Common myeloid progenitor, CD34-positive (primary cell): ENCODE measurements around the gene UNKL.

ENCODE experiments used
- CTCF ChIA-PET: fragments of 350-600 bp; sonication (Branson Sonifier 250); formaldehyde crosslinking; loops from one replicate; lab custom pipeline; 2021; ENCODE audit warnings: antibody characterized with exemption; lab: Charles Lee
- POLR2A ChIA-PET: fragments of 350-600 bp; sonication (Branson Sonifier 250); formaldehyde crosslinking; loops from one replicate; lab custom pipeline; 2021; ENCODE audit warnings: antibody characterized with exemption; lab: Charles Lee
- DNase-seq, 3 donors: peaks; one replicate each; pipeline versions ENCODE4 v3.0.0 to v3.0.0-alpha.2; 2013
- H3K27ac ChIP-seq, 2 experiments: 1 replicate in 1 of 2; 2 replicates in 1 of 2; pipeline ENCODE4 v1.7.0; 2013; ENCODE audit warnings: inconsistent platforms in 2 of 2, low read length in 2 of 2, mild to moderate bottlenecking in 2 of 2, low read depth in 1 of 2, moderate library complexity in 1 of 2; ENCODE audit not compliant: severe bottlenecking in 2 of 2, insufficient read depth in 1 of 2, poor library complexity in 1 of 2
- H3K27me3 ChIP-seq, 5 experiments: replicated peaks in 2 of 5; 1 replicate in 3 of 5; 2 replicates in 2 of 5; pipeline versions ENCODE4 v1.6.1 to v1.7.0; 2013; ENCODE audit warnings: low read length in 4 of 5, mild to moderate bottlenecking in 2 of 5, moderate library complexity in 2 of 5, inconsistent platforms in 1 of 5; ENCODE audit not compliant: insufficient read depth in 5 of 5, control insufficient read depth in 4 of 5
- H3K36me3 ChIP-seq, 4 experiments: 1 replicate in 2 of 4; 2 replicates in 2 of 4; pipeline versions ENCODE4 v1.6.1 to v1.7.0; 2013; ENCODE audit warnings: low read length in 3 of 4, control low read depth in 1 of 4, mild to moderate bottlenecking in 1 of 4; ENCODE audit not compliant: control insufficient read depth in 4 of 4, insufficient read depth in 4 of 4
- H3K4me1 ChIP-seq, 4 experiments: 1 replicate in 3 of 4; 2 replicates in 1 of 4; pipeline versions ENCODE4 v1.6.1 to v1.7.1; 2013; ENCODE audit warnings: low read length in 3 of 4, mild to moderate bottlenecking in 3 of 4, control low read depth in 1 of 4, inconsistent platforms in 1 of 4, moderate library complexity in 1 of 4; ENCODE audit not compliant: control insufficient read depth in 4 of 4, insufficient read depth in 4 of 4; ENCODE audit errors: control extremely low read depth in 1 of 4
- H3K4me3 ChIP-seq, 7 experiments: 1 replicate in 4 of 7; 2 replicates in 3 of 7; pipeline versions ENCODE4 v1.5.1 to v1.7.0; 2013; ENCODE audit warnings: mild to moderate bottlenecking in 7 of 7, low read length in 6 of 7, moderate library complexity in 6 of 7, inconsistent platforms in 2 of 7, low read depth in 2 of 7, control low read depth in 1 of 7; ENCODE audit not compliant: insufficient read depth in 4 of 7, control insufficient read depth in 1 of 7; ENCODE audit errors: extremely low read depth in 1 of 7
- H3K9me3 ChIP-seq, 5 experiments: 1 replicate in 4 of 5; 2 replicates in 1 of 5; pipeline versions ENCODE4 v1.6.1 to v1.7.1; 2013; ENCODE audit warnings: low read length in 4 of 5, mild to moderate bottlenecking in 2 of 5, inconsistent platforms in 1 of 5, low read depth in 1 of 5, moderate library complexity in 1 of 5; ENCODE audit not compliant: control insufficient read depth in 4 of 5, insufficient read depth in 2 of 5; ENCODE audit errors: control extremely low read depth in 1 of 5
- WGBS: methylation state at CpG from one replicate; pipeline ENCODE4 v1.1.5; 2013; ENCODE audit not compliant: insufficient coverage; 5-methylcytosine and 5-hydroxymethylcytosine counted together

The UNKL gene

GRCh38 chr16:1435921-1436697 lies 21.6 kb upstream of the UNKL start:
- peaks cover 0 to under 1% (median 0%) of the 10 kb centered on the region in 4 experiments for H3K36me3 ChIP-seq
- no peak for DNase-seq
- H3K4me3 ChIP-seq: no peak overlapping the region
- no peaks in the 10 kb centered on the region for H3K27me3 ChIP-seq
- WGBS: 98% methylated on average over 20 of the region's 32 CpGs
- ChIA-PET POLR2A (no interaction called here), CTCF (interaction anchor here (1.1 kb wide), 1 partner anchor 14 kb away, joined by 3 read pairs; no protein-coding TSS in a partner anchor)
- H3K27ac ChIP-seq: no peak overlapping the region
- peaks cover 0 to 23% (median 9%) of the 10 kb centered on the region in 4 experiments for H3K4me1 ChIP-seq
- no peaks in the 10 kb centered on the region for H3K9me3 ChIP-seq

GRCh38 chr16:1434644-1435592 lies 20.4 kb upstream of the UNKL start:
- no peaks in the 10 kb centered on the region for H3K9me3 ChIP-seq
- no peaks in the 10 kb centered on the region for H3K36me3 ChIP-seq
- H3K27me3 ChIP-seq: no peaks in the 10 kb centered on the region
- H3K4me3 ChIP-seq: no peak overlapping the region
- no peak overlapping the region for H3K27ac ChIP-seq
- POLR2A ChIA-PET: no interaction called here
- CTCF ChIA-PET: interaction anchor here (1.0 to 1.1 kb wide), 2 partner anchors 13 to 22 kb away, joined by 3 read pairs; no protein-coding TSS in a partner anchor
- peaks cover 0 to 35% (median 15%) of the 10 kb centered on the region in 4 experiments for H3K4me1 ChIP-seq
- WGBS: 96% methylated on average over 36 of the region's 40 CpGs
- no peak for DNase-seq

GRCh38 chr16:1433756-1434155 lies 19.3 kb upstream of the UNKL start:
- WGBS: 49% methylated on average over 17 of the region's 22 CpGs
- Histone ChIP-seq H3K4me3 (peak overlapping the region in 2 of 7 experiments; percentile 58 to 70), H3K27ac (no peak overlapping the region), H3K27me3 (no peaks in the 10 kb centered on the region), H3K4me1 (peaks cover 0 to 39% (median 16%) of the 10 kb centered on the region in 4 experiments), H3K36me3 (no peaks in the 10 kb centered on the region), H3K9me3 (no peaks in the 10 kb centered on the region)
- DNase-seq: peak in 1 of 3 donors; percentile 12
- CTCF ChIA-PET: interaction anchor here (1.0 to 1.3 kb wide), 3 partner anchors 13 to 104 kb away, joined by 3 read pairs; partner anchors contain the start of gene UQCC4
- POLR2A ChIA-PET: no interaction called here

GRCh38 chr16:1433263-1433560 lies 18.7 kb upstream of the UNKL start:
- POLR2A ChIA-PET: interaction anchor here (0.5 kb wide), 1 partner anchor 109 kb away, joined by 3 read pairs; no protein-coding TSS in a partner anchor
- Histone ChIP-seq H3K4me1 (peaks cover 0 to 44% (median 22%) of the 10 kb centered on the region in 4 experiments), H3K9me3 (no peaks in the 10 kb centered on the region), H3K27ac (no peak overlapping the region), H3K36me3 (no peaks in the 10 kb centered on the region), H3K4me3 (peak overlapping the region in 4 of 7 experiments; percentile 15 to 70 (median 47)), H3K27me3 (no peaks in the 10 kb centered on the region)
- CTCF ChIA-PET: interaction anchor here (0.7 to 1.3 kb wide), 3 partner anchors 13 to 105 kb away, joined by 3 read pairs; partner anchors contain the start of gene UQCC4
- no peak for DNase-seq
- WGBS: 61% methylated on average over 12 of the region's 14 CpGs

- peak overlapping the region in 1 of 2 experiments; percentile 25 for H3K27ac ChIP-seq
- ChIA-PET POLR2A (interaction anchor here (0.5 to 0.9 kb wide), 2 partner anchors 34 to 110 kb away, joined by 3 read pairs; no protein-coding TSS in a partner anchor), CTCF (interaction anchor here (0.7 to 1.3 kb wide), 3 partner anchors 12 to 105 kb away, joined by 3 read pairs; partner anchors contain the start of gene UQCC4)
- no peaks in the 10 kb centered on the region for H3K9me3 ChIP-seq
- no peaks in the 10 kb centered on the region for H3K27me3 ChIP-seq
- H3K4me1 ChIP-seq: peaks cover 0 to 50% (median 24%) of the 10 kb centered on the region in 4 experiments
- peak in 1 of 3 donors; percentile 26 for DNase-seq
- no peaks in the 10 kb centered on the region for H3K36me3 ChIP-seq
- 57% methylated on average over 47 of the region's 63 CpGs for WGBS
- H3K4me3 ChIP-seq: peak overlapping the region in 4 of 7 experiments; percentile 26 to 70 (median 47)
Measured at GRCh38 chr16:1432388-1433262, 18.1 kb upstream of the UNKL start.

- POLR2A ChIA-PET: no interaction called here
- CTCF ChIA-PET: no interaction called here
- H3K36me3 ChIP-seq: no peaks in the 10 kb centered on the region
- peak overlapping the region in 4 of 7 experiments; percentile 26 to 70 (median 46) for H3K4me3 ChIP-seq
- H3K9me3 ChIP-seq: no peaks in the 10 kb centered on the region
- H3K4me1 ChIP-seq: peaks cover 0 to 52% (median 24%) of the 10 kb centered on the region in 4 experiments
- DNase-seq: no peak
- no peak overlapping the region for H3K27ac ChIP-seq
- 73% methylated on average over 20 of the region's 20 CpGs for WGBS
- H3K27me3 ChIP-seq: no peaks in the 10 kb centered on the region
Measured at GRCh38 chr16:1431497-1432270, 17.2 kb upstream of the UNKL start.
